Fibroblast of lung (primary cell): Measurements from ENCODE around the gene BROX. TPM values are rescaled to one million over a fixed set of nuclear protein-coding genes. Genes with fewer than 3 reads are reported as not detected.
"Not testable (repeated sequence)": the region's sequence is repeated elsewhere in the genome, so short reads cannot be mapped to it uniquely, and the experiment has no call there.

Experiments used
- DNase-seq, 2 donors: peaks; one replicate each; pipeline versions ENCODE4 v3.0.0 to v3.0.0-alpha.2; 2010; ENCODE audit warnings: low read depth in 2 of 2
- H2AFZ ChIP-seq: 2 replicates; pipeline ENCODE4 v1.5.1; 2012; ENCODE audit warnings: low read length, control low read depth, inconsistent platforms
- H3K27ac ChIP-seq: 2 replicates; pipeline ENCODE4 v1.5.1; 2011; ENCODE audit warnings: low read length, control low read depth; ENCODE audit not compliant: insufficient read depth
- H3K27me3 ChIP-seq: 2 replicates; pipeline ENCODE4 v1.5.1; 2011; ENCODE audit warnings: mild to moderate bottlenecking, low read length; ENCODE audit not compliant: control insufficient read depth, insufficient read depth
- H3K36me3 ChIP-seq: 2 replicates; pipeline ENCODE4 v1.5.1; 2011; ENCODE audit warnings: low read length; ENCODE audit not compliant: control insufficient read depth, insufficient read depth
- H3K4me1 ChIP-seq: 2 replicates; pipeline ENCODE4 v1.5.1; 2011; ENCODE audit warnings: low read length; ENCODE audit not compliant: control insufficient read depth, insufficient read depth; ENCODE audit errors: extremely low read depth
- H3K4me2 ChIP-seq: 2 replicates; pipeline ENCODE4 v1.5.1; 2011; ENCODE audit warnings: low read length, control low read depth; ENCODE audit not compliant: insufficient read depth; ENCODE audit errors: extremely low read depth
- H3K4me3 ChIP-seq, 4 experiments: fragments of 200-600 bp in 1 of 4; sonication (generic) in 1 of 4; replicated peaks in 1 of 4; 2 replicates each; pipeline ENCODE4 v1.5.1; 2011 to 2016; ENCODE audit warnings: low read length in 4 of 4, low read depth in 3 of 4, mild to moderate bottlenecking in 3 of 4, control low read depth in 2 of 4, inconsistent platforms in 1 of 4, mixed read lengths in 1 of 4; ENCODE audit not compliant: insufficient read depth in 1 of 4; ENCODE audit errors: control extremely low read depth in 1 of 4
- H3K79me2 ChIP-seq: 2 replicates; pipeline ENCODE4 v1.5.1; 2012; ENCODE audit warnings: mild to moderate bottlenecking, low read length, inconsistent platforms; ENCODE audit not compliant: control insufficient read depth, insufficient read depth
- H3K9ac ChIP-seq: 2 replicates; pipeline ENCODE4 v1.5.1; 2011; ENCODE audit warnings: mild to moderate bottlenecking, low read length, control low read depth; ENCODE audit not compliant: insufficient read depth
- H3K9me3 ChIP-seq: 2 replicates; pipeline ENCODE4 v1.5.1; 2012; ENCODE audit warnings: low read depth, low read length; ENCODE audit not compliant: control insufficient read depth, insufficient read depth
- H4K20me1 ChIP-seq: 2 replicates; pipeline ENCODE4 v1.5.1; 2011; ENCODE audit warnings: low read length; ENCODE audit not compliant: control insufficient read depth, insufficient read depth; ENCODE audit errors: extremely low read depth
- CTCF ChIP-seq, 2 donors: IDR thresholded peaks in 1 of 2; conservative IDR thresholded peaks in 1 of 2; 1 replicate in 1 of 2; 2 replicates in 1 of 2; pipeline ENCODE4 v1.5.1; 2011 to 2012; ENCODE audit warnings: low read length in 2 of 2, control low read depth in 1 of 2, inconsistent platforms in 1 of 2, low read depth in 1 of 2, mild to moderate bottlenecking in 1 of 2
- EZH2 ChIP-seq: IDR thresholded peaks from 2 replicates; pipeline ENCODE4 v1.5.1; 2012; ENCODE audit warnings: low read length, control low read depth, mild to moderate bottlenecking; ENCODE audit errors: missing control alignments
- polyA plus RNA-seq, 2 donors: library from polyadenylated mRNA; depleted of rRNA in 1 of 2; stranded (reverse) in 1 of 2; unstranded in 1 of 2; fragments of >200 nt; gene quantifications; 2 replicates each; pipeline ENCODE4 v1.2.1, GENCODE V29; 2011 to 2012; ENCODE audit warnings: missing spikeins in 1 of 2
- total RNA-seq: library from RNA; depleted of rRNA; stranded (reverse); fragments of >200 nt; gene quantifications from 2 replicates; pipeline ENCODE4 v1.2.1, GENCODE V29; 2014

BROX gene
- total and polyA plus RNA-seq, 2 donors (not counting 1 experiment from before 2014, with no cell fraction given) = 11.3 to 60.6 TPM

- not testable (repeated sequence) for H3K4me3 ChIP-seq, H3K36me3 ChIP-seq, H3K27me3 ChIP-seq, H3K79me2 ChIP-seq, H2AFZ ChIP-seq, H3K9ac ChIP-seq, DNase-seq, H3K27ac ChIP-seq, H4K20me1 ChIP-seq, H3K4me2 ChIP-seq, H3K4me1 ChIP-seq, H3K9me3 ChIP-seq
Measured at GRCh38 chr1:222669107-222669506, 43.3 kb upstream of the BROX start.

GRCh38 chr1:222670110-222670509 lies 42.3 kb upstream of the BROX start:
- no peaks in the 10 kb centered on the region for H4K20me1 ChIP-seq
- DNase-seq = no peak
- no peak overlapping the region for H3K4me3 ChIP-seq
- TF ChIP-seq CTCF (conservative IDR thresholded peaks at IDR 0.05 in 1 of 2, IDR thresholded peaks at IDR 0.05 in 1 of 2; ENCODE audit: low read depth in 1 of 2, low read length in 2 of 2) (no peak), EZH2 (no peak)
- H3K27ac ChIP-seq = no peak overlapping the region
- no peaks in the 10 kb centered on the region for H3K9me3 ChIP-seq
- peaks cover 1% of the 10 kb centered on the region for H3K36me3 ChIP-seq
- H3K9ac ChIP-seq = no peak overlapping the region
- H2AFZ ChIP-seq = no peak overlapping the region
- H3K79me2 ChIP-seq = no peaks in the 10 kb centered on the region
- H3K4me2 ChIP-seq = no peak overlapping the region
- peaks cover 6% of the 10 kb centered on the region for H3K4me1 ChIP-seq
- H3K27me3 ChIP-seq = no peaks in the 10 kb centered on the region

GRCh38 chr1:222680080-222680479 lies 32.3 kb upstream of the BROX start:
- H3K4me1 ChIP-seq = no peaks in the 10 kb centered on the region
- no peaks in the 10 kb centered on the region for H3K9me3 ChIP-seq
- H3K4me3 ChIP-seq = no peak overlapping the region
- DNase-seq = no peak
- no peak overlapping the region for H3K27ac ChIP-seq
- H2AFZ ChIP-seq = no peak overlapping the region
- H3K36me3 ChIP-seq = no peaks in the 10 kb centered on the region
- no peaks in the 10 kb centered on the region for H4K20me1 ChIP-seq
- H3K27me3 ChIP-seq = no peaks in the 10 kb centered on the region
- H3K79me2 ChIP-seq = no peaks in the 10 kb centered on the region
- H3K9ac ChIP-seq = no peak overlapping the region
- no peak overlapping the region for H3K4me2 ChIP-seq
- TF ChIP-seq EZH2 (no peak), CTCF (conservative IDR thresholded peaks at IDR 0.05 in 1 of 2, IDR thresholded peaks at IDR 0.05 in 1 of 2; ENCODE audit: low read depth in 1 of 2, low read length in 2 of 2) (no peak)
